Mesenchymal stem cell (in vitro differentiated cells and primary cell): Measurements from ENCODE around the gene HAP1.
A peak's percentile ranks its signal among the peaks of the same experiment; 100 is the strongest.

ENCODE experiments used
- DNase-seq: peaks from one replicate; pipeline ENCODE4 v3.0.0-alpha.2; 2013
- H2AFZ ChIP-seq: one replicate; pipeline ENCODE4 v1.6.1; 2013; ENCODE audit warnings: low read depth, mild to moderate bottlenecking, control low read depth, inconsistent platforms, low read length, moderate library complexity
- H2AK5ac ChIP-seq: 2 replicates; pipeline ENCODE4 v1.6.1; 2013; ENCODE audit warnings: low read length, moderate library complexity, mild to moderate bottlenecking, inconsistent platforms; ENCODE audit not compliant: severe bottlenecking
- H2BK120ac ChIP-seq: one replicate; pipeline ENCODE4 v1.6.1; 2013; ENCODE audit warnings: low read depth, mild to moderate bottlenecking, inconsistent platforms, low read length, moderate library complexity
- H2BK12ac ChIP-seq, 2 experiments: one replicate each; pipeline ENCODE4 v1.6.1; 2013; ENCODE audit warnings: inconsistent platforms in 2 of 2, low read length in 2 of 2, mild to moderate bottlenecking in 2 of 2, moderate library complexity in 2 of 2, control low read depth in 1 of 2
- H2BK15ac ChIP-seq: one replicate; pipeline ENCODE4 v1.6.1; 2013; ENCODE audit warnings: mild to moderate bottlenecking, low read depth, inconsistent platforms; ENCODE audit not compliant: poor library complexity, severe bottlenecking
- H2BK5ac ChIP-seq: 2 replicates; pipeline ENCODE4 v1.6.1; 2013; ENCODE audit warnings: low read depth, mild to moderate bottlenecking, low read length, control low read depth, inconsistent platforms; ENCODE audit not compliant: poor library complexity, severe bottlenecking
- H3K14ac ChIP-seq, 2 experiments: one replicate each; pipeline ENCODE4 v1.6.1; 2013; ENCODE audit warnings: inconsistent platforms in 2 of 2, low read length in 2 of 2, control low read depth in 1 of 2, mild to moderate bottlenecking in 1 of 2, moderate library complexity in 1 of 2
- H3K18ac ChIP-seq, 2 experiments: one replicate each; pipeline ENCODE4 v1.6.1; 2013; ENCODE audit warnings: inconsistent platforms in 2 of 2, low read length in 2 of 2, control low read depth in 1 of 2, low read depth in 1 of 2, mild to moderate bottlenecking in 1 of 2
- H3K23ac ChIP-seq, 2 experiments: one replicate each; pipeline ENCODE4 v1.6.1; 2013; ENCODE audit warnings: inconsistent platforms in 2 of 2, low read length in 2 of 2, mild to moderate bottlenecking in 2 of 2, moderate library complexity in 2 of 2, control low read depth in 1 of 2
- H3K27ac ChIP-seq: 2 replicates; pipeline ENCODE4 v1.5.1; 2013; ENCODE audit warnings: mild to moderate bottlenecking, moderate library complexity, low read length, control low read depth, inconsistent platforms; ENCODE audit not compliant: poor library complexity, severe bottlenecking
- H3K27me3 ChIP-seq, 2 experiments: 2 replicates each; pipeline versions ENCODE4 v1.6.1 to v1.7.0; 2013; ENCODE audit warnings: low read length in 2 of 2, mild to moderate bottlenecking in 2 of 2, moderate library complexity in 2 of 2, control low read depth in 1 of 2, inconsistent platforms in 1 of 2; ENCODE audit not compliant: control insufficient read depth in 1 of 2, insufficient read depth in 1 of 2
- H3K36me3 ChIP-seq, 2 experiments: 2 replicates each; pipeline versions ENCODE4 v1.6.1 to v1.7.0; 2013; ENCODE audit warnings: low read length in 2 of 2, control low read depth in 1 of 2, inconsistent platforms in 1 of 2, low read depth in 1 of 2, mild to moderate bottlenecking in 1 of 2; ENCODE audit not compliant: insufficient read depth in 2 of 2, control insufficient read depth in 1 of 2
- H3K4ac ChIP-seq, 2 experiments: one replicate each; pipeline ENCODE4 v1.6.1; 2013; ENCODE audit warnings: inconsistent platforms in 2 of 2, low read length in 2 of 2, mild to moderate bottlenecking in 2 of 2, moderate library complexity in 2 of 2, control low read depth in 1 of 2, low read depth in 1 of 2
- H3K4me1 ChIP-seq: 2 replicates; pipeline ENCODE4 v1.6.1; 2013; ENCODE audit warnings: low read depth, low read length, control low read depth; ENCODE audit not compliant: control insufficient read depth, insufficient read depth
- H3K4me2 ChIP-seq: 2 replicates; pipeline ENCODE4 v1.6.1; 2013; ENCODE audit warnings: low read length, mild to moderate bottlenecking, inconsistent platforms; ENCODE audit not compliant: poor library complexity, severe bottlenecking
- H3K4me3 ChIP-seq, 2 experiments: 2 replicates each; pipeline versions ENCODE4 v1.5.1 to v1.7.0; 2013; ENCODE audit warnings: low read length in 2 of 2, mild to moderate bottlenecking in 2 of 2, control low read depth in 1 of 2, low read depth in 1 of 2; ENCODE audit not compliant: insufficient read depth in 1 of 2
- H3K79me1 ChIP-seq: replicated peaks from 2 replicates; pipeline ENCODE4 v1.6.1; 2013; ENCODE audit warnings: mild to moderate bottlenecking, control low read depth, low read length, inconsistent platforms; ENCODE audit not compliant: poor library complexity, severe bottlenecking
- H3K9ac ChIP-seq: 2 replicates; pipeline ENCODE4 v1.7.0; 2013; ENCODE audit warnings: mild to moderate bottlenecking, low read length, moderate library complexity
- H3K9me3 ChIP-seq: 2 replicates; pipeline ENCODE4 v1.7.0; 2013; ENCODE audit warnings: mild to moderate bottlenecking, low read length; ENCODE audit not compliant: control insufficient read depth
- H4K8ac ChIP-seq: one replicate; pipeline ENCODE4 v1.6.1; 2013; ENCODE audit warnings: inconsistent platforms, mild to moderate bottlenecking, low read length, moderate library complexity
- H4K91ac ChIP-seq: one replicate; pipeline ENCODE4 v1.6.1; 2013; ENCODE audit warnings: mild to moderate bottlenecking, low read length, inconsistent platforms
- WGBS: methylation state at CpG from one replicate; pipeline ENCODE4 v1.1.7; 2013; ENCODE audit warnings: mixed read lengths; 5-methylcytosine and 5-hydroxymethylcytosine counted together

HAP1 gene

GRCh38 chr17:41772218-41772585 lies 37.8 kb upstream of the HAP1 start:
- H3K27me3 ChIP-seq = peaks cover 0 to 13% of the 10 kb centered on the region in 2 experiments
- no peak overlapping the region for H3K18ac ChIP-seq
- 100% methylated on average over 4 of the region's 4 CpGs for WGBS
- peak overlapping the region; percentile 32 for H4K8ac ChIP-seq
- H2BK120ac ChIP-seq = no peak overlapping the region
- H3K4me2 ChIP-seq = no peak overlapping the region
- H3K23ac ChIP-seq = no peak overlapping the region
- no peak overlapping the region for H2BK5ac ChIP-seq
- peaks cover 0 to 87% of the 10 kb centered on the region in 2 experiments for H3K36me3 ChIP-seq
- H3K27ac ChIP-seq = peak overlapping the region; percentile 92
- no peak overlapping the region for H3K14ac ChIP-seq
- H2AFZ ChIP-seq = no peak overlapping the region
- H3K4me3 ChIP-seq = no peak overlapping the region
- peaks cover 27% of the 10 kb centered on the region for H3K79me1 ChIP-seq
- no peak overlapping the region for H2BK15ac ChIP-seq
- no peak for DNase-seq
- H3K4me1 ChIP-seq = peaks cover 60% of the 10 kb centered on the region
- H2AK5ac ChIP-seq = peak overlapping the region; percentile 97
- H2BK12ac ChIP-seq = peak overlapping the region in 1 of 2 experiments; percentile 65
- H3K4ac ChIP-seq = peak overlapping the region in 1 of 2 experiments; percentile 30
- peak overlapping the region; percentile 74 for H4K91ac ChIP-seq
- no peaks in the 10 kb centered on the region for H3K9me3 ChIP-seq
- no peak overlapping the region for H3K9ac ChIP-seq

- peaks cover 28% of the 10 kb centered on the region for H3K79me1 ChIP-seq
- H3K27ac ChIP-seq = peak overlapping the region; percentile 92
- H3K4me3 ChIP-seq = no peak overlapping the region
- no peak overlapping the region for H2BK15ac ChIP-seq
- no peak overlapping the region for H3K4ac ChIP-seq
- H3K14ac ChIP-seq = no peak overlapping the region
- H2BK5ac ChIP-seq = no peak overlapping the region
- 86% methylated on average over 16 of the region's 17 CpGs for WGBS
- H3K4me1 ChIP-seq = peaks cover 55% of the 10 kb centered on the region
- no peak overlapping the region for H2BK120ac ChIP-seq
- H3K9me3 ChIP-seq = no peaks in the 10 kb centered on the region
- H3K9ac ChIP-seq = no peak overlapping the region
- no peak overlapping the region for H2AFZ ChIP-seq
- no peak overlapping the region for H2BK12ac ChIP-seq
- H3K4me2 ChIP-seq = no peak overlapping the region
- peaks cover 0 to 91% of the 10 kb centered on the region in 2 experiments for H3K36me3 ChIP-seq
- DNase-seq = no peak
- peak overlapping the region; percentile 74 for H4K91ac ChIP-seq
- H4K8ac ChIP-seq = peak overlapping the region; percentile 32
- no peak overlapping the region for H3K18ac ChIP-seq
- H2AK5ac ChIP-seq = peak overlapping the region; percentile 97
- peaks cover 0 to 13% of the 10 kb centered on the region in 2 experiments for H3K27me3 ChIP-seq
- H3K23ac ChIP-seq = no peak overlapping the region
Observed at GRCh38 chr17:41771389-41772206, 37.2 kb upstream of the HAP1 start.

GRCh38 chr17:41769985-41770384 lies 35.5 kb upstream of the HAP1 start:
- Histone ChIP-seq H3K14ac (no peak overlapping the region), H2AFZ (no peak overlapping the region), H3K9me3 (no peaks in the 10 kb centered on the region), H2BK12ac (no peak overlapping the region), H3K23ac (peak overlapping the region in 1 of 2 experiments; percentile 47), H3K4me3 (no peak overlapping the region), H4K91ac (no peak overlapping the region), H2BK15ac (no peak overlapping the region), H3K18ac (no peak overlapping the region), H2BK5ac (no peak overlapping the region), H3K36me3 (peaks cover 0 to 88% of the 10 kb centered on the region in 2 experiments), H2AK5ac (no peak overlapping the region), H3K27ac (no peak overlapping the region), H3K9ac (no peak overlapping the region), H2BK120ac (no peak overlapping the region), H4K8ac (no peak overlapping the region), H3K4me2 (no peak overlapping the region), H3K4ac (no peak overlapping the region), H3K4me1 (peaks cover 40% of the 10 kb centered on the region), H3K27me3 (peaks cover 0 to 13% of the 10 kb centered on the region in 2 experiments), H3K79me1 (peaks cover 26% of the 10 kb centered on the region)
- no peak for DNase-seq
- 92% methylated on average over 3 of the region's 3 CpGs for WGBS

GRCh38 chr17:41769346-41769862 lies 35.0 kb upstream of the HAP1 start:
- Histone ChIP-seq H3K4ac (no peak overlapping the region), H2AK5ac (no peak overlapping the region), H2BK5ac (no peak overlapping the region), H3K27me3 (peaks cover 0 to 13% of the 10 kb centered on the region in 2 experiments), H3K36me3 (peaks cover 0 to 88% of the 10 kb centered on the region in 2 experiments), H3K14ac (no peak overlapping the region), H3K9ac (no peak overlapping the region), H2AFZ (no peak overlapping the region), H3K27ac (no peak overlapping the region), H3K79me1 (peaks cover 31% of the 10 kb centered on the region), H3K18ac (no peak overlapping the region), H3K4me3 (no peak overlapping the region), H2BK12ac (no peak overlapping the region), H3K9me3 (no peaks in the 10 kb centered on the region), H2BK15ac (no peak overlapping the region), H4K8ac (no peak overlapping the region), H2BK120ac (no peak overlapping the region), H3K23ac (no peak overlapping the region), H4K91ac (no peak overlapping the region), H3K4me1 (peaks cover 37% of the 10 kb centered on the region), H3K4me2 (no peak overlapping the region)
- no peak for DNase-seq
- 96% methylated on average over 16 of the region's 16 CpGs for WGBS
